Measurements from ENCODE around the gene UBE2V1.
"Not testable (repeated sequence)": the region's sequence is repeated elsewhere in the genome, so short reads cannot be mapped to it uniquely, and the experiment has no call there.

Gene UBE2V1

GRCh38 chr20:50141811-50142561 is 29.0 kb upstream of the UBE2V1 start:
- Mint-ChIP-seq H3K4me1 (ENCODE audit: low read depth) (peaks cover 30% of the 10 kb centered on the region), H3K27ac (no peak overlapping the region)

DNA sequence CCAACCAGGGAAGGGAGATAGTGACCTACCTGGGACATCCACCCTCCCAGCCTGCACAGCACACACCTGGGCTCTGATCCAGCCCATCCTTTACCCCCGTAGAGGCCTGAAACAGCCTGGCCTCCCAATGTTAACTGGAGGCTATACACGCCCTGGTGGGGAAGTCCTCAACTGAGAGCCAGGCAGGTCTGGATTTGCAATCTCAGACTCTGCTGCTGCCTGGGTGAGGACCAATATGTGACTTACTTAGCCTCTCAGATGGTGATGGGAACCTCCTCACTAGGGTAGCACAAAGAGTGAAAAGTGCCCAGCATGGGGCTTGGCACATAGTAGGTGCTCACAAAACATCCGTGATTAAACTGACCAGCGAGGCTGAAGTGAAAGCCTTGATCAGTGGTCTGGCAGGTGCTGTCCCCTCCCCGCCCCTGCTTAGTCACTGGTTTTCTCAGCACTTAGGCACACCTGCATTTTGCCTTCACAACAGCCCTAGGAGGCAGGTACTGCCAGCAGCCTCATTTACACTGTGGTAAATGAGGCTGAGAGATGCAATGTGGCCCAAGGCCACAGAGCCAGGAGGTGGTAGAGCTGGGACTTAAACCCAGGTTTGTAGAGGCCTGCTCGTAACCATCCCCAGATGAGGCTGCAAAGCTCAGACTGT is 28.2 kb upstream of the UBE2V1 start:
- peaks cover 39% of the 10 kb centered on the region for H3K36me3 Mint-ChIP-seq (ENCODE audit: low read depth)
- no peaks in the 10 kb centered on the region for H3K9me3 Mint-ChIP-seq
- no peak overlapping the region for H3K4me3 Mint-ChIP-seq
- H3K27me3 Mint-ChIP-seq = no peaks in the 10 kb centered on the region
- peaks cover 26% of the 10 kb centered on the region for H3K4me1 Mint-ChIP-seq (ENCODE audit: low read depth)
- no peak overlapping the region for H3K27ac Mint-ChIP-seq

More at GRCh38 chr20:50141811-50142561, 29.0 kb upstream of the UBE2V1 start:
- Mint-ChIP-seq H3K9me3 (no peaks in the 10 kb centered on the region), H3K4me3 (no peak overlapping the region), H3K36me3 (ENCODE audit: low read depth) (peaks cover 39% of the 10 kb centered on the region), H3K27me3 (no peaks in the 10 kb centered on the region)

DNA sequence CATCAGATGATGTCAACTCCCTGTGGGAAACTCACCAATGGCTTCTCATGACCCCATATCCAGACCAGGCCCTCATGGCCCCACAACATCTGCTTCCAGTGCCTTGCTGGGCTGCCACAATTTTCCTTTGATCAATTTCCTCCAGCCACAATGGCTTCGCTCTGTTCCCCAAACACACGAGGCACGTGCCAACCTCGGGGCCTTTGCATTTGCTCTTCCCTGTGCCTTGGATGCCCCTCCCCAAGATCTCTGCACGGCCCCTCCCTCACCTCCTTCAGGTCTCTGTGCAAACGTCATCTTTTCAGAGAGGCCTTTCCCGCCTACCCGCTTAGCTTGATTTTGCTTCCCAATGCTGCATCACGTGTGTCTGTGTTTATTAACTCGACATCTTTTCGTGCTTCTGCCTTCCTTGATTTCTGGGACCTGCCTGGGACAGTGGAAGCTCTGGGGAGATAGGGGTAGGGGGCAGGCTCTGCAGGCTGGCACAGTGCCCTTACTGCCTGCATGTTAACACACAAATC is 27.4 kb upstream of the UBE2V1 start:
- Mint-ChIP-seq H3K27ac (no peak overlapping the region), H3K9me3 (no peaks in the 10 kb centered on the region), H3K4me3 (no peak overlapping the region), H3K27me3 (no peaks in the 10 kb centered on the region), H3K4me1 (ENCODE audit: low read depth) (peaks cover 22% of the 10 kb centered on the region), H3K36me3 (ENCODE audit: low read depth) (peaks cover 41% of the 10 kb centered on the region)

DNA sequence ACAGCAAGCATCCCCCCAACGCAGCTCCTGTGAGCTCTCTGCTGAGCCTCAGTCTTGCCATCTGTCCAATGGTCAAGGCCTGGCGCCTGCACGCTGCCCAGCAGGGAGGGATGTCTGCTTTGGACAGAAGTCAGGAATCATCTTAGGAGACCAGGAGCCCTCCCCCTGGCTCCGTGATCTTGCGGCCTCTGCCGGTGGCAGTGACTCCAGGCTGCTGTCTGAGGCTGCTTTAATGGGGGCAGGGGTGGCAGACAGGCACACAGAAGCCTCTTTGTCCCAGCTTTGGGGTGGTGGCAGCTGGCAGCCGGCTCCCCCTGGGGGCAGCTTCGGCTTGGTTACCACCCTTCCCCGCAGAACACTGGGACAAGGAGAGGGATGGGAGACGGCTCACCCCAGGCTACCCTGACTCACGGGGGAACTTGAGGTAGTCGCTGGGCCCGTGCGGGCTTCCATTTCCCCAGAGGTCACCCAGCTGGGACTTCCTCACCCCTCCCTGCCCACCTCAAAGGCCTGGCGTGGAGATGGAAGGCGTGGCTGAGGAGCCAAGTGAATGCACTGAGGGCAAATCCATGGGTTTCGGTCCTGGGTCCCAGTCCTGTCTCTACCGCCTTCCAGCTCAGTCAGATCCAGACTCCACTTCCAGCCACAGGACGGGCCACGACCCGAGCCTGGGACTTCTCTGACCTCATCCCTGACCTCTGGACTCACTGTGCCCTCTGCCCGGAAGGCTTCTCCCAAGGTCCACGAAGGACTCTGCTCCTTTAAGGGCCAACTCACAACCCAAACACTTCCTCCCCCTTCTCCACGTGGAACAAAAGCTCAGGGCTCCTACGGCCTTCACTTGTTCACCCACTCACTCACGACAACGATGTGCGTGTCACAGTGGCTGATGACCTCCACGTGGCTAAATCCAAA is 25.8 kb upstream of the UBE2V1 start:
- Mint-ChIP-seq H3K27me3 (no peaks in the 10 kb centered on the region), H3K4me1 (ENCODE audit: low read depth) (peaks cover 22% of the 10 kb centered on the region), H3K9me3 (no peaks in the 10 kb centered on the region), H3K36me3 (ENCODE audit: low read depth) (peaks cover 41% of the 10 kb centered on the region), H3K4me3 (no peak overlapping the region), H3K27ac (no peak overlapping the region)

DNA sequence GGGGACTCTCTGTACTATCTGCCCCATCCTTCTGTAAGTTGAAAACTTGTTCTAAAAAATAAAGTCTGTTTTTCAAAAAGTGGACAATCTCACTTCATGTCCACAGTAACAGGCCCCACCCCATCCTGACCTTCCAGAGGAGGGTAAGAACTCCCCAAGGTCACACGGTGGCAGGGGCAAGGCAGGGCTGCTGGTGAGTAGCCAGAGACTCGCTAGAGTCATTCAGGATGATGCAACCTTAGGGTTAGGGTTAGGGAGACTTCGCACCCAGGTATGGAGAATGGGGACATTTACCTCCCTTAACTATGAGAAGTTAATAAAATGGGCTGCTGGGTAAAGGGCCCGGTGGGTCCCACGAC is 25.1 kb upstream of the UBE2V1 start:
- Mint-ChIP-seq H3K36me3 (ENCODE audit: low read depth) (peaks cover 38% of the 10 kb centered on the region), H3K4me3 (no peak overlapping the region), H3K27me3 (no peaks in the 10 kb centered on the region), H3K27ac (no peak overlapping the region), H3K4me1 (ENCODE audit: low read depth) (peaks cover 19% of the 10 kb centered on the region), H3K9me3 (no peaks in the 10 kb centered on the region)

DNA sequence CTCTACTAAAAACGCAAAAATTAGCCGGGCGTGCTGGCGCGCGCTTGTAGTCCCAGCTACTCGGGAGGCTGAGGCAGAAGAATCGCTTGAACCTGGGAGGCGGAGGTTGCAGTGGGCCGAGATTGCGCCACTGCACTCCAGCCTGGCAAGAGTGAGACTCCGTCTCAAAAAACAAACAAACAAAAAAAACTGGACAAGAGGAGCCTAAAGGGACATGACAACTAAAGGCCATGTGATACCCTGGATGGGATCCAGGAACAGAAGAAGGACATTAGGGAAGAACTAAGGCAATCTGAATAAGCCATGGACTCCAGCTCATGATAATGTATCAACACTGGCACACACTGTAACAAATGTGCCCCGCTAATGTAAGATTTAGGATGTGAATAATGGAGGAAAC is 24.8 kb upstream of the UBE2V1 start:
- H3K9me3 Mint-ChIP-seq, H3K4me3 Mint-ChIP-seq, H3K27me3 Mint-ChIP-seq: not testable (repeated sequence)
- Mint-ChIP-seq H3K36me3 (ENCODE audit: low read depth) (peaks cover 34% of the 10 kb centered on the region), H3K27ac (peak overlapping the region; percentile 48), H3K4me1 (ENCODE audit: low read depth) (peaks cover 15% of the 10 kb centered on the region)

DNA sequence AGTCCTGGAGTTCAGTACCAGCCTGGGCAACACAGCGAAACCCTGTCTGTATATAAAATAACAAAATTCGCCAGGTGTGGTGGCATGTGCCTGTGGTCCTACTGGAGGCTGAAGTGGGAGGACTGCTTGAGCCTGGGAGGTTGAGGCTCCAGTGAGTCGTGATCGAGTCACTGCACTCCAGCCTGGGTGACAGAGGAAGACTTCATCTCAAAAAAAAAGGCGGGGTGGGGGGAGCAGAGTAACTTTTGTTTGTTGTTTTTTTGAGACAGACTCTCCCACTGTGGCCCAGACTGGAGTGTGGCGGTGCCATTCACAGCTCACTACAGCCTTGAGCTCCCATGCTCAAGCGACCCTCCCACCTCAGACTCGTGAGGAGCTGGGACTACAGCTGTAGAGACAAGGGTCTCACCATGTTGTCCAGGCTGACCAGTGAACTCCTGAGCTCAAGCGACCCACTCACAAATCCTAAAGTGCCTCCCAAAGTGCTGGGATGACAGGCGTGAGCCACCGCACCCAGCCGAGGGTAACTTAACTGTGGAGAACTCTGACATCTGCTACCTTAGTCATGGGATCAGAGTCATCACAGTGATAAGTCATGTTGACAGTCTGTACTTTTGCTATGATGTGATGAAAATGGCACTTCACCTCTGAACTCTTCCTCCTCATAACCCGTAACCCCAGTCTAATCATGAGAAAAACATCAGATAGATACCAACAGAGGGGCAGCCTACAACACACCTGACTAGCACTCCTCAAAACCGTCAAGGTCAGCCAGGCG is 24.1 kb upstream of the UBE2V1 start:
- Mint-ChIP-seq H3K27ac (peak overlapping the region; percentile 65), H3K9me3 (no peaks in the 10 kb centered on the region), H3K27me3 (no peaks in the 10 kb centered on the region), H3K4me1 (ENCODE audit: low read depth) (peaks cover 14% of the 10 kb centered on the region), H3K36me3 (ENCODE audit: low read depth) (peaks cover 33% of the 10 kb centered on the region), H3K4me3 (no peak overlapping the region)

DNA sequence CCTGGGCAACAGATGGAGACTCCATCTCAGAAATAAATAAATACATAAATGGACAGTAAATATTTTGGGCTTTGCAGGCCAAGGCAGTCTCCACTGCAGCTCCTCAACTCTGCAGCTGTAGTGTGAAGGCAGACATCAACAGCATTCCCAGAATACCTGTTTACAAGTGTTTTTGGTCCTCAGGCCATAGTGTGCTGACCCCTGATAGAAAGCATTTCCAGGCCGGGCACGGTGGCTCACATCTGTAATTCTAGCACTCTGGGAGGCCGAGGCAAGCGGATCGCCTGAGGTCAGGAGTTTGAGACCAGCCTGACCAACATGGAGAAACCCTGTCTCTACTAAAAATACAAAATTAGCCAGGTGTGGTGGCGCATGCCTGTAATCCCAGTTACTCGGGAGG is 22.2 kb upstream of the UBE2V1 start:
- not testable (repeated sequence) for H3K27me3 Mint-ChIP-seq, H3K9me3 Mint-ChIP-seq, H3K27ac Mint-ChIP-seq, H3K4me3 Mint-ChIP-seq
- peaks cover 14% of the 10 kb centered on the region for H3K4me1 Mint-ChIP-seq (ENCODE audit: low read depth)
- peaks cover 33% of the 10 kb centered on the region for H3K36me3 Mint-ChIP-seq (ENCODE audit: low read depth)

DNA sequence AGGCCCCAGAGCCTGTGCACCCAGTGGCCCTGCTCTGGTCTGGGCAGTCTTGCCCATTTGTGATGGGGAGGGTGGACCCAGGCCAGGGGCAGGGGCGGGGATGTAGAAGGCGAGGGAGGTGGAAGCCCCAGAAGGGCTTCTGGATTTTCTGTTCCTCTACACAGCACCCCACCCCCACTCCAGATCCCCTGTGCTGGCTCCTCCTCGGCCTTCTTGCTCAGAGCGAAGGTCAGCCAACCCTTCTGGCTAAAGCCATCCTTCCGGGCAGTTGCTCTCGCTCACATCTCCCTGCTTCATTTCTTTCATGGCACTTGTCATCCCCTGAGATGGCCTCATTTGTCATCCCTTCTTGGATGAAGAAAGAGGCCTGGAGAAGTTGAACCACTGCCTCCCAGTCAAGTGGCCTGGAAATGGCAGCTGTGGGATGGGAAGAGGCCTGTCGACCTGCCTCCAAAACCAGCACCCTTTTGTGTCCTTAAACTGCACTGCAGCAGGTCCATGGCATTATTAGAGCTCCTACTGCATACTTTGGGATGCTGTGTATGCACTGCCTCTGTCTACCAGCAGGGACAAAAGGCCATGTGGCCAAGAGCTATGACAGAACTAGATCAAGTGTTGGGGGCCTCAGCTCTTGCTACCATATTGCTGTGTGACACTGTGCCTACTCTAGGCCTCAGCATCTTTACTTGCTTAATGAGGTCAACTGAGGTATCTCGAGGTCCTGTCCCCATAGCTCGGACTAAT is 20.7 kb upstream of the UBE2V1 start:
- peaks cover 31% of the 10 kb centered on the region for H3K36me3 Mint-ChIP-seq (ENCODE audit: low read depth)

DNA sequence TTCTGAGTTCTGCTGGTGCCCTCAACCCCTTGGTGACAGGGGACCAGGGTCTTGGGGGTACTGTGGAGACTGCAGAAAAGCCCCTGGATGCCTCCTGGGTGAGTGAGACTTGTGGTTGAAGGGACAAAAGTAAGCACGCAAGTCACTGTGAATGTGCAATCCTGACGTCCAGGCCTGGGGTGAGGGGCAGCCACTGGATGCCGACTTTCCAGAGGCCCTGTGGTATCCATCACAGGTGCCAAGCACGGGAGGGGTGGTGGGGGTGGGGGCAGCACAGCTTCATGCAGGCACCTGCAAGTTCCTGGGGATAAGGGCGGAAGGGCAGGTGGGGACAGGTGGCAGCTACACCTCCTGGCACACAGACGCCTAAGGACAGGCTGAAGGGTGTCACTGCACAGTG is 20.1 kb upstream of the UBE2V1 start:
- Mint-ChIP-seq H3K4me3 (no peak overlapping the region), H3K27ac (no peak overlapping the region), H3K36me3 (ENCODE audit: low read depth) (peaks cover 35% of the 10 kb centered on the region)

More for the DNA sequence above, 20.7 kb upstream of the UBE2V1 start:
- Mint-ChIP-seq H3K4me1 (ENCODE audit: low read depth) (peaks cover 14% of the 10 kb centered on the region), H3K27me3 (no peaks in the 10 kb centered on the region), H3K27ac (no peak overlapping the region), H3K9me3 (no peaks in the 10 kb centered on the region), H3K4me3 (no peak overlapping the region)

GRCh38 chr20:50130995-50131394 is 18.0 kb upstream of the UBE2V1 start:
- H3K27me3 Mint-ChIP-seq = no peaks in the 10 kb centered on the region
- H3K9me3 Mint-ChIP-seq = no peaks in the 10 kb centered on the region
- no peak overlapping the region for H3K27ac Mint-ChIP-seq
- peaks cover 37% of the 10 kb centered on the region for H3K36me3 Mint-ChIP-seq (ENCODE audit: low read depth)
- H3K4me3 Mint-ChIP-seq = no peak overlapping the region
- no peaks in the 10 kb centered on the region for H3K4me1 Mint-ChIP-seq (ENCODE audit: low read depth)

More for the DNA sequence above, 20.1 kb upstream of the UBE2V1 start:
- Mint-ChIP-seq H3K4me1 (ENCODE audit: low read depth) (peaks cover 13% of the 10 kb centered on the region), H3K9me3 (no peaks in the 10 kb centered on the region), H3K27me3 (no peaks in the 10 kb centered on the region)

GRCh38 chr20:50130356-50130723 is 17.4 kb upstream of the UBE2V1 start:
- H3K36me3 Mint-ChIP-seq (ENCODE audit: low read depth) = peaks cover 34% of the 10 kb centered on the region

DNA sequence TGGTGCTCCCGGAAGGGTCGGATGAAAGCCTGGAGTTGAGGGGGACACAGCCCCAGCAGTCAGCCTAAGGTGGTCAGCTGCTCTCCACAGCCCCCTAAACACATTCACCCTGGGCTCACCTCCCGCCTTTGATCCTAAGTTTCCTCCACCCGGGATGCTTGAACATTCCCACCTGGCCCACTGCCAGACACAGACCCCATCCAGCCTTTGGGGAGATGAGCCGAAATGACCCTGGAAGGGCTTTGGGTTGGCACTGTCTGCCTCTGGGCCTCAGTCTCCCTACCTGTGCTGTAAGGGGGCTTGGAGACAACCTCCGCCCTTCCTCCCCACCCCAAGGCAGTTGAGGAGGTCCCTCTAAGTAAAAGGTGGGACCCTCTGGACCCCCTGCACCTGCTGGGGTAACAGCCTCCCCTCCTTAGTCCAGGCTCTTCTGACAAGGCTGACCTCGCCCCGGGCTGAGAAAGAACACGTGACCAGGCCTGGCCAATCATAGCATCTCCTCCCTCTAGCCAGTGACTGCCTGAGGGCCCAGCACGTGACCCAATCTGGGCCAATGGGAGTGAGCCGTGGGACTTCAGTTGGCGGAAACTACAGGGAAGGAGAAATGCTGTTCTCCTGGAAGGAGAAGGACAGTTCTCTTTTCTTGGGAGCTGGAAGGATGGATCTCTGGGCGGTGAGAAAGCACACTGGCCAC is 16.9 kb upstream of the UBE2V1 start:
- no peaks in the 10 kb centered on the region for H3K4me1 Mint-ChIP-seq (ENCODE audit: low read depth)
- H3K9me3 Mint-ChIP-seq = no peaks in the 10 kb centered on the region
- no peak overlapping the region for H3K27ac Mint-ChIP-seq
- H3K4me3 Mint-ChIP-seq = no peak overlapping the region
- no peaks in the 10 kb centered on the region for H3K27me3 Mint-ChIP-seq
- peaks cover 39% of the 10 kb centered on the region for H3K36me3 Mint-ChIP-seq (ENCODE audit: low read depth)

More at GRCh38 chr20:50130356-50130723, 17.4 kb upstream of the UBE2V1 start:
- Mint-ChIP-seq H3K4me3 (no peak overlapping the region), H3K4me1 (ENCODE audit: low read depth) (no peaks in the 10 kb centered on the region), H3K27ac (no peak overlapping the region), H3K27me3 (no peaks in the 10 kb centered on the region), H3K9me3 (no peaks in the 10 kb centered on the region)

All from stimulated activated naive CD8-positive, alpha-beta T cell treated with anti-CD3 and anti-CD28 coated beads, Interleukin-15, Interleukin-2, amounts not matched to agents 100 ng/mL and 50 ng/mL, for 24 hours (primary cell).